H1 (cell line): Measurements from ENCODE around the gene RAP1B. TPM values are rescaled to one million over a fixed set of nuclear protein-coding genes. Genes with fewer than 3 reads are reported as not detected.

Experiments used
- CTCF ChIA-PET: fragments of 300-600 bp; sonication (Branson Sonifier 250); formaldehyde crosslinking; loops from one replicate; lab custom pipeline; 2021; ENCODE audit not compliant: partially characterized antibody; lab: Charles Lee
- POLR2A ChIA-PET: fragments of 300-600 bp; sonication (Branson Sonifier 250); formaldehyde crosslinking; loops from one replicate; lab custom pipeline; 2021; ENCODE audit warnings: inconsistent platforms; ENCODE audit not compliant: partially characterized antibody; lab: Charles Lee
- DNase-seq, 2 experiments: peaks; one replicate each; pipeline versions ENCODE4 v3.0.0 to v3.0.0-alpha.2; 2010 to 2022; ENCODE audit warnings: low spot score in 2 of 2, low read depth in 1 of 2, mixed read lengths in 1 of 2
- FAIRE-seq: peaks from 2 replicates; lab custom pipeline; 2011; peaks lifted over from hg19 to GRCh38; lab: Jason Lieb, UNC
- H2AFZ ChIP-seq: 2 replicates; pipeline ENCODE4 v1.8.1; 2012; ENCODE audit warnings: low read length, inconsistent platforms
- H2AK5ac ChIP-seq: 2 replicates; pipeline ENCODE4 v1.6.1; 2013; ENCODE audit warnings: low read depth, low read length
- H2BK120ac ChIP-seq: replicated peaks from 2 replicates; pipeline ENCODE3; 2013; ENCODE audit warnings: low read depth, low read length, inconsistent platforms
- H2BK12ac ChIP-seq: 2 replicates; pipeline ENCODE4 v1.6.1; 2013; ENCODE audit warnings: low read depth, low read length
- H2BK15ac ChIP-seq: 2 replicates; pipeline ENCODE4 v1.6.1; 2013; ENCODE audit warnings: low read length
- H2BK20ac ChIP-seq: 2 replicates; pipeline ENCODE4 v1.6.1; 2013; ENCODE audit warnings: low read length
- H2BK5ac ChIP-seq: 2 replicates; pipeline ENCODE4 v1.6.1; 2013; ENCODE audit warnings: low read depth, low read length
- H3K14ac ChIP-seq: 2 replicates; pipeline ENCODE4 v1.6.1; 2013; ENCODE audit warnings: inconsistent platforms; ENCODE audit not compliant: insufficient read length
- H3K18ac ChIP-seq: 2 replicates; pipeline ENCODE4 v1.6.1; 2013; ENCODE audit warnings: low read length; ENCODE audit errors: extremely low read depth
- H3K23ac ChIP-seq: 2 replicates; pipeline ENCODE4 v1.6.1; 2013; ENCODE audit warnings: inconsistent platforms; ENCODE audit not compliant: insufficient read length
- H3K23me2 ChIP-seq: 2 replicates; pipeline ENCODE4 v1.6.1; 2013; ENCODE audit warnings: low read depth, low read length
- H3K27ac ChIP-seq: 2 replicates; pipeline ENCODE4 v1.6.1; 2011; ENCODE audit warnings: low read depth, low read length, inconsistent platforms
- H3K27me3 ChIP-seq, 4 experiments: replicated peaks in 1 of 4; 1 replicate in 1 of 4; 2 replicates in 3 of 4; pipeline versions ENCODE4 v1.6.1 to v1.8.1; 2011 to 2013; ENCODE audit warnings: low read length in 3 of 4, mild to moderate bottlenecking in 3 of 4, inconsistent platforms in 2 of 4, mixed read lengths in 2 of 4, moderate library complexity in 1 of 4; ENCODE audit not compliant: control insufficient read depth in 3 of 4, insufficient read depth in 3 of 4; ENCODE audit errors: extremely low read depth in 1 of 4
- H3K36me3 ChIP-seq, 4 experiments: 2 replicates each; pipeline versions ENCODE4 v1.6.1 to v1.8.1; 2011 to 2013; ENCODE audit warnings: mild to moderate bottlenecking in 4 of 4, low read length in 3 of 4, moderate library complexity in 2 of 4, control low read depth in 1 of 4, inconsistent platforms in 1 of 4; ENCODE audit not compliant: insufficient read depth in 4 of 4, control insufficient read depth in 2 of 4
- H3K4ac ChIP-seq: replicated peaks from 2 replicates; pipeline ENCODE3; 2013; ENCODE audit warnings: low read length, low read depth, mixed read lengths, inconsistent platforms; ENCODE audit not compliant: insufficient read length
- H3K4me1 ChIP-seq, 4 experiments: replicated peaks in 1 of 4; 1 replicate in 1 of 4; 2 replicates in 3 of 4; pipeline versions ENCODE4 v1.6.1 to v1.8.1; 2011 to 2013; ENCODE audit warnings: low read length in 3 of 4, inconsistent platforms in 2 of 4, mixed read lengths in 1 of 4; ENCODE audit not compliant: insufficient read depth in 4 of 4, control insufficient read depth in 3 of 4
- H3K4me2 ChIP-seq, 2 experiments: 2 replicates each; pipeline versions ENCODE4 v1.6.1 to v1.8.1; 2011 to 2013; ENCODE audit warnings: low read depth in 2 of 2, low read length in 2 of 2, control low read depth in 1 of 2, inconsistent platforms in 1 of 2, mild to moderate bottlenecking in 1 of 2; ENCODE audit not compliant: insufficient read depth in 1 of 2
- H3K4me3 ChIP-seq, 4 experiments: fragments of 200-600, 300-600 bp in 1 of 4; sonication (generic), shearing (Covaris generic), sonication (Bioruptor Twin) in 1 of 4; 2 replicates each; pipeline versions ENCODE4 v1.5.1 to v1.8.1; 2011 to 2016; ENCODE audit warnings: low read length in 4 of 4, low read depth in 3 of 4, control low read depth in 2 of 4, inconsistent platforms in 2 of 4, mild to moderate bottlenecking in 2 of 4, mixed read lengths in 1 of 4, moderate library complexity in 1 of 4; ENCODE audit not compliant: insufficient read depth in 2 of 4; ENCODE audit errors: extremely low read depth in 1 of 4
- H3K56ac ChIP-seq: replicated peaks from 2 replicates; pipeline ENCODE3; 2013; ENCODE audit warnings: low read depth, mild to moderate bottlenecking, mixed read lengths, low read length, inconsistent platforms; ENCODE audit not compliant: insufficient read length
- H3K79me1 ChIP-seq: 2 replicates; pipeline ENCODE4 v1.6.1; 2013; ENCODE audit warnings: low read depth, low read length, control low read depth
- H3K79me2 ChIP-seq, 2 experiments: 2 replicates each; pipeline versions ENCODE4 v1.6.1 to v1.8.1; 2012 to 2013; ENCODE audit warnings: low read length in 2 of 2, mild to moderate bottlenecking in 2 of 2, inconsistent platforms in 1 of 2; ENCODE audit not compliant: insufficient read depth in 2 of 2, control insufficient read depth in 1 of 2
- H3K9ac ChIP-seq, 4 experiments: replicated peaks in 1 of 4; 1 replicate in 1 of 4; 2 replicates in 3 of 4; pipeline versions ENCODE4 v1.6.1 to v1.8.1; 2011 to 2013; ENCODE audit warnings: low read depth in 3 of 4, low read length in 3 of 4, control low read depth in 2 of 4, mild to moderate bottlenecking in 2 of 4, moderate library complexity in 2 of 4, inconsistent platforms in 1 of 4; ENCODE audit errors: extremely low read depth in 1 of 4
- H3K9me3 ChIP-seq, 2 experiments: 2 replicates each; pipeline versions ENCODE4 v1.6.1 to v1.8.1; 2012 to 2013; ENCODE audit warnings: mild to moderate bottlenecking in 2 of 2, moderate library complexity in 2 of 2, control low read depth in 1 of 2, inconsistent platforms in 1 of 2, low read depth in 1 of 2, low read length in 1 of 2, mixed read lengths in 1 of 2; ENCODE audit not compliant: insufficient read depth in 2 of 2
- H4K20me1 ChIP-seq, 2 experiments: replicated peaks in 1 of 2; 2 replicates each; pipeline versions ENCODE3 to v1.8.1; 2011 to 2013; ENCODE audit warnings: inconsistent platforms in 2 of 2, low read length in 2 of 2, mild to moderate bottlenecking in 1 of 2; ENCODE audit not compliant: insufficient read depth in 2 of 2, control insufficient read depth in 1 of 2
- H4K5ac ChIP-seq: 2 replicates; pipeline ENCODE4 v1.6.1; 2013; ENCODE audit warnings: low read length, low read depth, mixed read lengths, inconsistent platforms; ENCODE audit not compliant: insufficient read length
- H4K8ac ChIP-seq: 2 replicates; pipeline ENCODE4 v1.8.0; 2013; ENCODE audit warnings: mild to moderate bottlenecking, moderate library complexity, low read length, inconsistent platforms; ENCODE audit not compliant: insufficient read depth; ENCODE audit errors: extremely low read depth
- H4K91ac ChIP-seq: replicated peaks from 2 replicates; pipeline ENCODE3; 2013; ENCODE audit warnings: low read length, mixed read lengths, inconsistent platforms; ENCODE audit not compliant: insufficient read length
- RAD21 ChIP-seq, 2 experiments: IDR thresholded peaks in 1 of 2; conservative IDR thresholded peaks in 1 of 2; 2 replicates each; pipeline ENCODE4 v1.6.1; 2011; ENCODE audit warnings: low read depth in 2 of 2, low read length in 2 of 2, improper control_type of control experiment in 1 of 2, inconsistent platforms in 1 of 2, mild to moderate bottlenecking in 1 of 2, moderate library complexity in 1 of 2
- SIX5 ChIP-seq: IDR thresholded peaks from 2 replicates; pipeline ENCODE4 v1.6.1; 2011; ENCODE audit warnings: mild to moderate bottlenecking, low read depth, low read length
- WGBS, 2 experiments: shearing (Covaris generic) in 1 of 2; methylation state at CpG; one replicate each; pipeline versions ENCODE4 v1.1.6 to v1.1.7; 2013 to 2015; ENCODE audit warnings: low lambda C conversion rate in 2 of 2, mixed read lengths in 2 of 2, inconsistent platforms in 1 of 2, low coverage in 1 of 2, missing lambda C conversion rate in 1 of 2; ENCODE audit not compliant: insufficient replicate concordance in 2 of 2, insufficient coverage in 1 of 2, insufficient read length in 1 of 2; ENCODE audit errors: extremely low coverage in 1 of 2, missing lambda C conversion rate in 1 of 2; 5-methylcytosine and 5-hydroxymethylcytosine counted together
- polyA plus RNA-seq, 7 experiments: library from polyadenylated mRNA; depleted of rRNA in 3 of 7; stranded (reverse) in 5 of 7; unstranded in 2 of 7; fragments of >200 nt in 5 of 7; fragments of 200-250 nt in 2 of 7; gene quantifications; 1 replicate in 5 of 7; 2 replicates in 1 of 7; 4 replicates in 1 of 7; pipeline versions ENCODE4 v1.2.1 to v1.2.3, GENCODE V29; 2011 to 2013; ENCODE audit warnings: missing spikeins in 2 of 7, mixed read lengths in 2 of 7
- total RNA-seq: library from RNA; stranded (reverse); fragmentation: NEBNext Ultra II Directional; extraction: Animal tissue kit (Norgen Biotek cat#: 25700); gene quantifications from 2 replicates; pipeline ENCODE4 v1.2.1, GENCODE V29; 2021

Gene RAP1B
- total and polyA plus RNA-seq, 2 of the 8 experiments (the other 6 are each of a cell fraction or from before 2014, with no cell fraction given), result 61.4 to 112 TPM

- FAIRE-seq (no peak), DNase-seq (no peak)
- no peak overlapping the region for H2AK5ac ChIP-seq
- no peak overlapping the region for H3K14ac ChIP-seq
- H2BK12ac ChIP-seq, result no peak overlapping the region
- no peak overlapping the region for H3K4ac ChIP-seq
- TF ChIP-seq RAD21 (IDR thresholded peaks at IDR 0.05 in 1 of 2, conservative IDR thresholded peaks at IDR 0.05 in 1 of 2; ENCODE audit: low read depth in 2 of 2, low read length in 2 of 2), result peak in 1 of 2 experiments; percentile 5; a peak in 2 of 4 replicates
- no peak for TF ChIP-seq SIX5
- no peak overlapping the region for H4K8ac ChIP-seq
- no peak overlapping the region for H4K91ac ChIP-seq
- no peaks in the 10 kb centered on the region for H3K23me2 ChIP-seq
- no peak overlapping the region for H3K4me2 ChIP-seq
- H4K20me1 ChIP-seq, result no peaks in the 10 kb centered on the region
- no peak overlapping the region for H3K23ac ChIP-seq
- no peak overlapping the region for H3K4me3 ChIP-seq
- no peak overlapping the region for H2BK20ac ChIP-seq
- H4K5ac ChIP-seq, result no peak overlapping the region
- no peaks in the 10 kb centered on the region for H3K79me2 ChIP-seq
- no peak overlapping the region for H3K18ac ChIP-seq
- no peak overlapping the region for H2BK15ac ChIP-seq
- no peaks in the 10 kb centered on the region for H3K27me3 ChIP-seq
- no peak overlapping the region for H3K27ac ChIP-seq
- H3K56ac ChIP-seq, result no peak overlapping the region
- no peaks in the 10 kb centered on the region for H3K79me1 ChIP-seq
- H3K36me3 ChIP-seq, result peaks cover 0 to 3% (median 0%) of the 10 kb centered on the region in 4 experiments; a peak in 3 of 8 replicates
- 86% methylated on average over 3 of the region's 3 CpGs; no CpG with 5 or more reads in 1 of the 2 experiments for WGBS, 2 experiments
- no peak overlapping the region for H3K9ac ChIP-seq
- H2AFZ ChIP-seq, result no peak overlapping the region
- ChIA-PET POLR2A (interaction anchor here (0.6 to 1.3 kb wide), 4 partner anchors 17 to 307 kb away, joined by 3 to 4 read pairs (median 3); partner anchors contain the start of gene NUP107), CTCF (interaction anchor here (0.6 kb wide), 1 partner anchor 1045 kb away, joined by 4 read pairs; no protein-coding TSS in a partner anchor)
- no peaks in the 10 kb centered on the region for H3K9me3 ChIP-seq
- no peak overlapping the region for H2BK120ac ChIP-seq
- H2BK5ac ChIP-seq, result no peak overlapping the region
- peaks cover 0 to 4% (median under 1%) of the 10 kb centered on the region in 4 experiments; a peak in 1 of 7 replicates for H3K4me1 ChIP-seq
Measured at GRCh38 chr12:68665016-68665569, 54.4 kb downstream of the RAP1B start.
